Measurements from ENCODE around the gene PRKACG.
A peak's percentile ranks its signal among the peaks of the same experiment; 100 is the strongest.

- peak; percentile 93 to 100 for TF ChIP-seq CTCF (conservative IDR thresholded peaks at IDR 0.05; ENCODE audit: low read depth in 2 of 2)
- TF ChIP-seq JUNB (IDR thresholded peaks at IDR 0.05; ENCODE audit: unreplicated experiment), result no peak
- no peak for TF ChIP-seq POLR2AphosphoS5 (IDR thresholded peaks at IDR 0.05; ENCODE audit: low read depth)
- TF ChIP-seq REST (IDR thresholded peaks at IDR 0.05; ENCODE audit: unreplicated experiment), result no peak
- TF ChIP-seq EZH2phosphoT487 (IDR thresholded peaks at IDR 0.05; ENCODE audit: unreplicated experiment), result no peak
- TF ChIP-seq STAT1 (IDR thresholded peaks at IDR 0.05; ENCODE audit: unreplicated experiment), result no peak
- no peak for TF ChIP-seq EZH2 (IDR thresholded peaks at IDR 0.05; ENCODE audit: low read depth, unreplicated experiment)
- TF ChIP-seq CREB1 (CRISPR knock-in tag; IDR thresholded peaks at IDR 0.05; ENCODE audit: low read depth), result no peak
- TF ChIP-seq ZNF331 (CRISPR knock-in tag; IDR thresholded peaks at IDR 0.05; ENCODE audit: low read depth), result no peak
- TF ChIP-seq NANOG (IDR thresholded peaks at IDR 0.05; ENCODE audit: borderline replicate concordance), result no peak
- no peak for TF ChIP-seq ZNF462 (CRISPR knock-in tag; IDR thresholded peaks at IDR 0.05)
Measured at GRCh38 chr9:68999393-69000105, 14.4 kb downstream of the PRKACG start.
